ENCODE results near the gene ANHX. TPM values are rescaled to one million over a fixed set of nuclear protein-coding genes. Genes with fewer than 3 reads are reported as not detected.

Gene ANHX
- total and polyA plus RNA-seq, 2 of the 8 experiments (the other 6 are each of a cell fraction or from before 2014, with no cell fraction given), result not detected

GRCh38 chr12:133215724-133216123 lies 20.0 kb downstream of the ANHX start:
- POLR2A ChIA-PET (ENCODE audit: partially characterized antibody), result interaction anchor here (0.6 kb wide), 1 partner anchor 271 kb away, joined by 3 read pairs; no protein-coding TSS in a partner anchor
- 77% methylated on average over 3 of the region's 3 CpGs; no CpG with 5 or more reads in 1 of the 2 experiments for WGBS, 2 experiments (ENCODE audit: extremely low coverage in 1 of 2, insufficient coverage in 1 of 2, insufficient read length in 1 of 2, insufficient replicate concordance in 2 of 2, low coverage in 1 of 2, low lambda C conversion rate in 2 of 2, missing lambda C conversion rate in 1 of 2)
- no peak for TF ChIP-seq EP300 (IDR thresholded peaks at IDR 0.05; ENCODE audit: borderline replicate concordance in 1 of 2, low read depth in 2 of 2, low read length in 2 of 2)
- TF ChIP-seq GABPA (IDR thresholded peaks at IDR 0.05; ENCODE audit: borderline replicate concordance, insufficient read depth, low read length), result no peak
- TF ChIP-seq CHD1 (IDR thresholded peaks at IDR 0.05; ENCODE audit: low read depth, low read length), result no peak
- no peak for TF ChIP-seq HDAC2 (IDR thresholded peaks at IDR 0.05; ENCODE audit: borderline replicate concordance in 1 of 2, low read depth in 2 of 2, low read length in 2 of 2)
- TF ChIP-seq CEBPB (IDR thresholded peaks at IDR 0.05; ENCODE audit: low read depth, low read length), result no peak
- no peak for TF ChIP-seq RBBP5 (IDR thresholded peaks at IDR 0.05; ENCODE audit: borderline replicate concordance, low read depth, low read length)
- TF ChIP-seq RNF2 (IDR thresholded peaks at IDR 0.05; ENCODE audit: borderline replicate concordance, low read depth, low read length, missing control alignments, poor library complexity, severe bottlenecking), result no peak
- TF ChIP-seq TAF1 (IDR thresholded peaks at IDR 0.05; ENCODE audit: low read depth, low read length), result no peak
- no peak for TF ChIP-seq YY1 (IDR thresholded peaks at IDR 0.05; ENCODE audit: low read depth, low read length)
- TF ChIP-seq TBP (IDR thresholded peaks at IDR 0.05; ENCODE audit: low read depth, low read length), result no peak
- TF ChIP-seq JUN (IDR thresholded peaks at IDR 0.05; ENCODE audit: low read depth, low read length), result no peak
- TF ChIP-seq TAF7 (optimal IDR thresholded peaks at IDR 0.05; ENCODE audit: borderline replicate concordance, low read depth, low read length), result no peak

More at GRCh38 chr12:133215724-133216123, 20.0 kb downstream of the ANHX start:
- no peak overlapping the region for H2BK20ac ChIP-seq (ENCODE audit: low read length)
- H3K27me3 ChIP-seq (replicated peaks in 1 of 4; ENCODE audit: control insufficient read depth in 3 of 4, extremely low read depth in 1 of 4, insufficient read depth in 3 of 4, low read length in 3 of 4), result no peaks in the 10 kb centered on the region
- no peak overlapping the region for H3K4me3 ChIP-seq (ENCODE audit: extremely low read depth in 1 of 4, insufficient read depth in 2 of 4, low read depth in 3 of 4, low read length in 4 of 4)
- H3K56ac ChIP-seq (replicated peaks; ENCODE audit: insufficient read length, low read depth, low read length), result no peak overlapping the region
- FAIRE-seq, result no peak
- no peak overlapping the region for H3K27ac ChIP-seq (ENCODE audit: low read depth, low read length)
- H3K4ac ChIP-seq (replicated peaks; ENCODE audit: insufficient read length, low read depth, low read length), result no peak overlapping the region
- H2BK12ac ChIP-seq (ENCODE audit: low read depth, low read length), result no peak overlapping the region
- no peak overlapping the region for H3K4me2 ChIP-seq (ENCODE audit: insufficient read depth in 1 of 2, low read depth in 2 of 2, low read length in 2 of 2)
- H3K79me2 ChIP-seq (ENCODE audit: control insufficient read depth in 1 of 2, insufficient read depth in 2 of 2, low read length in 2 of 2), result no peaks in the 10 kb centered on the region
- no peak overlapping the region for H2BK15ac ChIP-seq (ENCODE audit: low read length)
- no peak overlapping the region for H2AFZ ChIP-seq (ENCODE audit: low read length)
- H3K23me2 ChIP-seq (ENCODE audit: low read depth, low read length), result no peaks in the 10 kb centered on the region
- H3K36me3 ChIP-seq (ENCODE audit: control insufficient read depth in 2 of 4, insufficient read depth in 4 of 4, low read length in 3 of 4), result no peaks in the 10 kb centered on the region
- no peak overlapping the region for H3K18ac ChIP-seq (ENCODE audit: extremely low read depth, low read length)
- no peaks in the 10 kb centered on the region for H4K20me1 ChIP-seq (replicated peaks in 1 of 2; ENCODE audit: control insufficient read depth in 1 of 2, insufficient read depth in 2 of 2, low read length in 2 of 2)
- CTCF ChIA-PET (ENCODE audit: partially characterized antibody), result no interaction called here
- no peak overlapping the region for H4K91ac ChIP-seq (replicated peaks; ENCODE audit: insufficient read length, low read length)
- H3K4me1 ChIP-seq (replicated peaks in 1 of 4; ENCODE audit: control insufficient read depth in 3 of 4, insufficient read depth in 4 of 4, low read length in 3 of 4), result no peaks in the 10 kb centered on the region
- H2BK120ac ChIP-seq (replicated peaks; ENCODE audit: low read depth, low read length), result no peak overlapping the region
- H4K5ac ChIP-seq (ENCODE audit: insufficient read length, low read depth, low read length), result no peak overlapping the region
- H4K8ac ChIP-seq (ENCODE audit: extremely low read depth, insufficient read depth, low read length), result no peak overlapping the region
- H3K9ac ChIP-seq (replicated peaks in 1 of 4; ENCODE audit: extremely low read depth in 1 of 4, low read depth in 3 of 4, low read length in 3 of 4), result no peak overlapping the region
- no peak overlapping the region for H3K23ac ChIP-seq (ENCODE audit: insufficient read length)
- no peak overlapping the region for H3K14ac ChIP-seq (ENCODE audit: insufficient read length)
- H2BK5ac ChIP-seq (ENCODE audit: low read depth, low read length), result no peak overlapping the region
- H2AK5ac ChIP-seq (ENCODE audit: low read depth, low read length), result no peak overlapping the region
- peaks cover 76 to 88% of the 10 kb centered on the region in 2 experiments for H3K9me3 ChIP-seq (ENCODE audit: insufficient read depth in 2 of 2, low read depth in 1 of 2, low read length in 1 of 2)
- no peak for DNase-seq (ENCODE audit: low read depth in 1 of 2, low spot score in 2 of 2)
- no peaks in the 10 kb centered on the region for H3K79me1 ChIP-seq (ENCODE audit: low read depth, low read length)

Measured in H1 (cell line).